GM23338 (cell line): Measurements from ENCODE around the gene HS1BP3. TPM values are rescaled to one million over a fixed set of nuclear protein-coding genes. Genes with fewer than 3 reads are reported as not detected.

ENCODE experiments used
- ATAC-seq: fragments of 200-7000 bp; cut with Tn5 transposase; 3 replicates; pipeline ENCODE4 v1.9.1; 2020
- DNase-seq: peaks from one replicate; pipeline ENCODE4 v3.0.0-alpha.2; 2015; ENCODE audit warnings: low spot score
- H2AFZ ChIP-seq: fragments of 200-600 bp; sonication (generic); 2 replicates; pipeline ENCODE4 v1.8.0; 2016; ENCODE audit warnings: antibody characterized with exemption, mild to moderate bottlenecking, moderate library complexity
- H3F3A ChIP-seq: fragments of 200-600 bp; sonication (generic); replicated peaks from 2 replicates; pipeline ENCODE4 v1.8.0; 2017; ENCODE audit warnings: antibody characterized with exemption, mixed run types, low read depth
- H3K27ac ChIP-seq: fragments of 200-600 bp; sonication (generic); 2 replicates; pipeline ENCODE4 v1.6.1; 2016; ENCODE audit warnings: low read depth
- H3K27me3 ChIP-seq: fragments of 200-600 bp; sonication (generic); 2 replicates; pipeline ENCODE4 v1.8.0; 2016; ENCODE audit warnings: mild to moderate bottlenecking, mixed run types, moderate library complexity; ENCODE audit not compliant: insufficient read depth
- H3K36me3 ChIP-seq: fragments of 200-600 bp; sonication (generic); 2 replicates; pipeline ENCODE4 v1.8.0; 2016; ENCODE audit warnings: mild to moderate bottlenecking; ENCODE audit not compliant: insufficient read depth
- H3K4me1 ChIP-seq: fragments of 200-600 bp; sonication (generic); 2 replicates; pipeline ENCODE4 v1.8.0; 2016; ENCODE audit warnings: mild to moderate bottlenecking, moderate library complexity; ENCODE audit not compliant: insufficient read depth
- H3K4me2 ChIP-seq: fragments of 200-600 bp; sonication (generic); 2 replicates; pipeline ENCODE4 v1.7.1; 2017; ENCODE audit warnings: mixed run types
- H3K4me3 ChIP-seq: fragments of 200-600 bp; sonication (generic); 2 replicates; pipeline ENCODE4 v1.6.1; 2016; ENCODE audit warnings: mixed run types
- H3K79me2 ChIP-seq: fragments of 200-600 bp; sonication (generic); replicated peaks from 2 replicates; pipeline ENCODE4 v1.8.0; 2017; ENCODE audit warnings: mild to moderate bottlenecking; ENCODE audit not compliant: insufficient read depth
- H3K9me2 ChIP-seq: fragments of 200-600 bp; sonication (generic); 2 replicates; pipeline ENCODE4 v1.8.0; 2017; ENCODE audit not compliant: insufficient read depth
- H4K20me1 ChIP-seq: fragments of 200-600 bp; sonication (generic); replicated peaks from 2 replicates; pipeline ENCODE4 v1.8.0; 2017; ENCODE audit warnings: mild to moderate bottlenecking; ENCODE audit not compliant: insufficient read depth
- H3K27ac Mint-ChIP-seq: 2 replicates; pipeline ENCODE4 v1.8.0; 2020; ENCODE audit warnings: inconsistent platforms, mild to moderate bottlenecking, moderate library complexity, mixed read lengths
- H3K27me3 Mint-ChIP-seq: 3 replicates; pipeline ENCODE4 v1.8.0; 2022; ENCODE audit warnings: low read depth, mild to moderate bottlenecking, moderate library complexity, mixed read lengths, inconsistent platforms; ENCODE audit not compliant: insufficient read depth, poor library complexity
- H3K36me3 Mint-ChIP-seq: 3 replicates; pipeline ENCODE4 v1.8.0; 2021; ENCODE audit warnings: low read depth, mild to moderate bottlenecking, inconsistent platforms, moderate library complexity, mixed read lengths
- H3K4me1 Mint-ChIP-seq: 3 replicates; pipeline ENCODE4 v1.8.0; 2020; ENCODE audit warnings: mild to moderate bottlenecking, inconsistent platforms, mixed read lengths
- H3K4me3 Mint-ChIP-seq: 3 replicates; pipeline ENCODE4 v1.8.0; 2021; ENCODE audit warnings: moderate library complexity, mild to moderate bottlenecking, inconsistent platforms, mixed read lengths
- H3K9me3 Mint-ChIP-seq: 3 replicates; pipeline ENCODE4 v1.8.0; 2020; ENCODE audit warnings: moderate library complexity, mild to moderate bottlenecking, inconsistent platforms, mixed read lengths
- CREB1 ChIP-seq: fragments of 250-450 bp; sonication (Bioruptor Pico); IDR thresholded peaks from 2 replicates; pipeline ENCODE4 v1.5.0; 2020; ENCODE audit warnings: low read depth, mild to moderate bottlenecking, moderate library complexity
- EZH2 ChIP-seq: fragments of 200-600 bp; sonication (generic); IDR thresholded peaks from one replicate; pipeline ENCODE4 v1.8.0; 2017; ENCODE audit warnings: antibody characterized with exemption, mild to moderate bottlenecking, low read depth; ENCODE audit not compliant: unreplicated experiment
- EZH2phosphoT487 ChIP-seq: fragments of 200-600 bp; sonication (generic); IDR thresholded peaks from one replicate; pipeline ENCODE4 v1.8.1; 2018; ENCODE audit warnings: antibody characterized with exemption; ENCODE audit not compliant: unreplicated experiment
- JUNB ChIP-seq: IDR thresholded peaks from one replicate; pipeline ENCODE4 v1.6.1; 2016; ENCODE audit warnings: antibody characterized with exemption; ENCODE audit not compliant: unreplicated experiment
- NANOG ChIP-seq: IDR thresholded peaks from 2 replicates; pipeline ENCODE4 v1.6.1; 2016; ENCODE audit warnings: antibody characterized with exemption, borderline replicate concordance
- POLR2AphosphoS5 ChIP-seq: IDR thresholded peaks from 2 replicates; pipeline ENCODE4 v1.6.1; 2016; ENCODE audit warnings: antibody characterized with exemption, low read depth
- ZNF331 ChIP-seq: fragments of 250-450 bp; sonication (Bioruptor Pico); IDR thresholded peaks from 2 replicates; pipeline ENCODE4 v1.5.0; 2020; ENCODE audit warnings: low read depth, mild to moderate bottlenecking, moderate library complexity
- polyA plus RNA-seq: library from polyadenylated mRNA; unstranded; fragments of >200 nt; fragmentation: Nextera tagmentation; extraction: Ambion mirVana; gene quantifications from 2 replicates; pipeline ENCODE4 v1.2.1, GENCODE V29; 2016
- total RNA-seq: library from RNA; depleted of rRNA; stranded (reverse); fragments of >200 nt; shearing (Covaris generic); gene quantifications from 2 replicates; pipeline ENCODE4 v1.2.3, GENCODE V29; 2014
- TF ChIP-seq, protein P1 (sequence below), 2 experiments: fragments of 200-600 bp in 1 of 2; sonication (generic) in 1 of 2; conservative IDR thresholded peaks; 2 replicates each; pipeline versions ENCODE4 v1.5.1 to v1.6.1; 2016 to 2017; ENCODE audit warnings: antibody characterized with exemption in 2 of 2, low read depth in 2 of 2, mild to moderate bottlenecking in 2 of 2, moderate library complexity in 1 of 2
- TF ChIP-seq, protein P2 (sequence below): IDR thresholded peaks from 2 replicates; pipeline ENCODE4 v1.6.1; 2016; ENCODE audit warnings: antibody characterized with exemption
- TF ChIP-seq, protein P3 (sequence below): fragments of 250-450 bp; sonication (Bioruptor Pico); IDR thresholded peaks from 2 replicates; pipeline ENCODE4 v1.5.0; 2020; ENCODE audit warnings: mild to moderate bottlenecking, moderate library complexity

The HS1BP3 gene
- total and polyA plus RNA-seq, 2 experiments from 2014 or later = 7.2 to 15.0 TPM

DNA sequence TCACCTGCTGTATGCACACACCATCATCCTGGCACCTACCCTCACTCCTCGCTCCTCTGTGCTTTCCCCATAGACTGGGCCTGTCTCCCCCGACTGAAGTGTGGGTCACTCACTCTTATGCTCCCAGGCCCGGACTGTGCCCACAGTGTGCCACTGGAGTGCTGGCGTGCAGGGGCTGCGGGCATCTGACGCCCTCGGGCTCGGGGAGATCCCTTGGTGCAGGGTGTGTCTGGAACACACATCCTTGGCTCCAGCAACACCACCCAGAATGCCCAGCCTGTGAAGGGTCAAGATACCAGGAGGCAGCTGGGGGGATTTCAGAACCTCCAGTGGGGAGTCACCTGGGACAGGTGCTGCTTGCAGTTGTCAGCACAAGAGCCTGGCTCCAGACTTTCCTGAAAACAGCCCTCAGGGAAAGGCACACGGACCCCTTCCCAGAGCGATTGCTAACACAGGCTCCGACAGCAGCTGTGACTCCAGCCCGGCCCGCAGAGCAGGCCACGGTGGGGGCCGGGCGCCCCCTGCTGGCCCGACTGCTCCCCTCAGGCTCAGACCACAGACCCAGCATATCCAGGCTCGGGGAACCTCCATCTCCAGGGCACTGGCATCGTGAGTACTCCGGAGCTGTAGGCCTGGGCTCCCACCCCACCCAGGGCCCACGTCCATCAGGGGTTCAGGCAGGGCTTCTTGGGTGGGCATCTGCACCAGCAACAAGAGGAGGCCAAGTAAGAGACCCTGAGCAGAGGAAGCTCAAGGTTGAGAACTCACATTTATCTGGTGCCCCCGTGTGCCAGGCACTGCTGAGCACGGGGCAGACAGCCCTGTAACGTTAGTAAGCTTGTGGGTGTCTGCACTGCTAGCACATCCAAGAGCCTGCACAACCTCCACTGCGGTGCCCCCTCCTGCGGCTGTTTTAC lies 8.6 kb downstream of the HS1BP3 start:
- H3K4me1 ChIP-seq = no peaks in the 10 kb centered on the region
- H3K9me3 Mint-ChIP-seq = no peaks in the 10 kb centered on the region
- no peak overlapping the region for H3K4me2 ChIP-seq
- no peak overlapping the region for H2AFZ ChIP-seq
- no peak overlapping the region for H3K27ac ChIP-seq
- H3F3A ChIP-seq = no peaks in the 10 kb centered on the region
- no peaks in the 10 kb centered on the region for H3K9me2 ChIP-seq
- H3K4me3 Mint-ChIP-seq = no peak overlapping the region
- no peaks in the 10 kb centered on the region for H3K36me3 ChIP-seq
- ATAC-seq (peak; percentile 99), DNase-seq (peak; percentile 82)
- H3K27me3 ChIP-seq = no peaks in the 10 kb centered on the region
- no peaks in the 10 kb centered on the region for H3K4me1 Mint-ChIP-seq
- no peak overlapping the region for H3K4me3 ChIP-seq
- no peak for TF ChIP-seq NANOG
- TF ChIP-seq, protein P1, sequence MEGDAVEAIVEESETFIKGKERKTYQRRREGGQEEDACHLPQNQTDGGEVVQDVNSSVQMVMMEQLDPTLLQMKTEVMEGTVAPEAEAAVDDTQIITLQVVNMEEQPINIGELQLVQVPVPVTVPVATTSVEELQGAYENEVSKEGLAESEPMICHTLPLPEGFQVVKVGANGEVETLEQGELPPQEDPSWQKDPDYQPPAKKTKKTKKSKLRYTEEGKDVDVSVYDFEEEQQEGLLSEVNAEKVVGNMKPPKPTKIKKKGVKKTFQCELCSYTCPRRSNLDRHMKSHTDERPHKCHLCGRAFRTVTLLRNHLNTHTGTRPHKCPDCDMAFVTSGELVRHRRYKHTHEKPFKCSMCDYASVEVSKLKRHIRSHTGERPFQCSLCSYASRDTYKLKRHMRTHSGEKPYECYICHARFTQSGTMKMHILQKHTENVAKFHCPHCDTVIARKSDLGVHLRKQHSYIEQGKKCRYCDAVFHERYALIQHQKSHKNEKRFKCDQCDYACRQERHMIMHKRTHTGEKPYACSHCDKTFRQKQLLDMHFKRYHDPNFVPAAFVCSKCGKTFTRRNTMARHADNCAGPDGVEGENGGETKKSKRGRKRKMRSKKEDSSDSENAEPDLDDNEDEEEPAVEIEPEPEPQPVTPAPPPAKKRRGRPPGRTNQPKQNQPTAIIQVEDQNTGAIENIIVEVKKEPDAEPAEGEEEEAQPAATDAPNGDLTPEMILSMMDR (conservative IDR thresholded peaks at IDR 0.05; ENCODE audit: low read depth in 2 of 2) = peak; percentile 79 to 97
- H3K36me3 Mint-ChIP-seq = no peaks in the 10 kb centered on the region; the same call in 1 of the 3 replicates
- H3K27ac Mint-ChIP-seq = no peak overlapping the region
- no peaks in the 10 kb centered on the region for H4K20me1 ChIP-seq
- no peaks in the 10 kb centered on the region for H3K79me2 ChIP-seq
- H3K27me3 Mint-ChIP-seq = peaks cover 11% of the 10 kb centered on the region

DNA sequence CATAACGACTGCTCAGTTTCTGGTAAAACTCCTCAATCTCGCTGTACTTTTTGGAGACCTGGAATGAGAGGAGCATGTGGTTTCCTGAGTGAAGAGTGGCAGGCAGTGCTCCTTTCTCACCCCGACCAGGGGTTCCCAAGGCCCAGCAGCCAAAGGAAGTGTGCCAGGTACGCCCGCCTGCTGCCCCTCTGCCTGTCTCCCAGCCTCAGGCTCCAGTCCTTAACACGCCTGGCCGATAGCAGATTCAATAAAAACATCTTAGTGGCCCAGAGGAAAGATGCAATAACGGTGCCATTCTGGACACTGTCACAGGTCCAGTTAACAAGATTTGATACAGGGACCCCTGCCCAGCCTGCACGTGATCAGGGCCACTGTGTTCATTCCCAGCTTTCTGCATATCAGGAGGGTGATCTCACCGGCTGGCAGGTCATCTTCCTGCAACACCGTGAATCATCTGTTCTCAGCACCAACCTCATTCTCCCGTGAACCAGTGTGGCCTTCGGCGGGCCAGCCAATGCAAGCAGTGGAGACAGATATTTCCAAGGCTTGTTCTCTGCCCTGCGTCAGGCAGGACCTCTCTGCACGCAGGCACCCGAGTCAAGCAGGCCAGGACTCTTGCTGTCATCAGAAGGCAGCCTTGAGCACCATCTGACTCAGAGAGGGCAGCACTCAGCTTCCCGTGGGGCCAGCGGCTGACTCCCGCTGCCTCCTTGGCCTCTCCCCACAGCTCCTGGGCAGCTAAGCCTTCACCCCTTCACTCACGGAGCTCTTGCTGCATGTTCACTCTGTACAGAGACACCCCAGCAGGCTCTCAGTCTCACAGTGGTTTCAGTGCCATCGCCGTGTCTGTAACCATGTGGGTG lies 9.5 kb downstream of the HS1BP3 start:
- ATAC-seq (no peak), DNase-seq (no peak)
- H3K4me3 Mint-ChIP-seq = no peak overlapping the region
- TF ChIP-seq POLR2AphosphoS5 (no peak), NANOG (no peak), EZH2 (no peak), EZH2phosphoT487 (no peak), ZNF331 (CRISPR knock-in tag) (no peak), JUNB (no peak), CREB1 (CRISPR knock-in tag) (no peak)
- TF ChIP-seq, protein P2, sequence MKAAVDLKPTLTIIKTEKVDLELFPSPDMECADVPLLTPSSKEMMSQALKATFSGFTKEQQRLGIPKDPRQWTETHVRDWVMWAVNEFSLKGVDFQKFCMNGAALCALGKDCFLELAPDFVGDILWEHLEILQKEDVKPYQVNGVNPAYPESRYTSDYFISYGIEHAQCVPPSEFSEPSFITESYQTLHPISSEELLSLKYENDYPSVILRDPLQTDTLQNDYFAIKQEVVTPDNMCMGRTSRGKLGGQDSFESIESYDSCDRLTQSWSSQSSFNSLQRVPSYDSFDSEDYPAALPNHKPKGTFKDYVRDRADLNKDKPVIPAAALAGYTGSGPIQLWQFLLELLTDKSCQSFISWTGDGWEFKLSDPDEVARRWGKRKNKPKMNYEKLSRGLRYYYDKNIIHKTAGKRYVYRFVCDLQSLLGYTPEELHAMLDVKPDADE = no peak
- TF ChIP-seq, protein P3, sequence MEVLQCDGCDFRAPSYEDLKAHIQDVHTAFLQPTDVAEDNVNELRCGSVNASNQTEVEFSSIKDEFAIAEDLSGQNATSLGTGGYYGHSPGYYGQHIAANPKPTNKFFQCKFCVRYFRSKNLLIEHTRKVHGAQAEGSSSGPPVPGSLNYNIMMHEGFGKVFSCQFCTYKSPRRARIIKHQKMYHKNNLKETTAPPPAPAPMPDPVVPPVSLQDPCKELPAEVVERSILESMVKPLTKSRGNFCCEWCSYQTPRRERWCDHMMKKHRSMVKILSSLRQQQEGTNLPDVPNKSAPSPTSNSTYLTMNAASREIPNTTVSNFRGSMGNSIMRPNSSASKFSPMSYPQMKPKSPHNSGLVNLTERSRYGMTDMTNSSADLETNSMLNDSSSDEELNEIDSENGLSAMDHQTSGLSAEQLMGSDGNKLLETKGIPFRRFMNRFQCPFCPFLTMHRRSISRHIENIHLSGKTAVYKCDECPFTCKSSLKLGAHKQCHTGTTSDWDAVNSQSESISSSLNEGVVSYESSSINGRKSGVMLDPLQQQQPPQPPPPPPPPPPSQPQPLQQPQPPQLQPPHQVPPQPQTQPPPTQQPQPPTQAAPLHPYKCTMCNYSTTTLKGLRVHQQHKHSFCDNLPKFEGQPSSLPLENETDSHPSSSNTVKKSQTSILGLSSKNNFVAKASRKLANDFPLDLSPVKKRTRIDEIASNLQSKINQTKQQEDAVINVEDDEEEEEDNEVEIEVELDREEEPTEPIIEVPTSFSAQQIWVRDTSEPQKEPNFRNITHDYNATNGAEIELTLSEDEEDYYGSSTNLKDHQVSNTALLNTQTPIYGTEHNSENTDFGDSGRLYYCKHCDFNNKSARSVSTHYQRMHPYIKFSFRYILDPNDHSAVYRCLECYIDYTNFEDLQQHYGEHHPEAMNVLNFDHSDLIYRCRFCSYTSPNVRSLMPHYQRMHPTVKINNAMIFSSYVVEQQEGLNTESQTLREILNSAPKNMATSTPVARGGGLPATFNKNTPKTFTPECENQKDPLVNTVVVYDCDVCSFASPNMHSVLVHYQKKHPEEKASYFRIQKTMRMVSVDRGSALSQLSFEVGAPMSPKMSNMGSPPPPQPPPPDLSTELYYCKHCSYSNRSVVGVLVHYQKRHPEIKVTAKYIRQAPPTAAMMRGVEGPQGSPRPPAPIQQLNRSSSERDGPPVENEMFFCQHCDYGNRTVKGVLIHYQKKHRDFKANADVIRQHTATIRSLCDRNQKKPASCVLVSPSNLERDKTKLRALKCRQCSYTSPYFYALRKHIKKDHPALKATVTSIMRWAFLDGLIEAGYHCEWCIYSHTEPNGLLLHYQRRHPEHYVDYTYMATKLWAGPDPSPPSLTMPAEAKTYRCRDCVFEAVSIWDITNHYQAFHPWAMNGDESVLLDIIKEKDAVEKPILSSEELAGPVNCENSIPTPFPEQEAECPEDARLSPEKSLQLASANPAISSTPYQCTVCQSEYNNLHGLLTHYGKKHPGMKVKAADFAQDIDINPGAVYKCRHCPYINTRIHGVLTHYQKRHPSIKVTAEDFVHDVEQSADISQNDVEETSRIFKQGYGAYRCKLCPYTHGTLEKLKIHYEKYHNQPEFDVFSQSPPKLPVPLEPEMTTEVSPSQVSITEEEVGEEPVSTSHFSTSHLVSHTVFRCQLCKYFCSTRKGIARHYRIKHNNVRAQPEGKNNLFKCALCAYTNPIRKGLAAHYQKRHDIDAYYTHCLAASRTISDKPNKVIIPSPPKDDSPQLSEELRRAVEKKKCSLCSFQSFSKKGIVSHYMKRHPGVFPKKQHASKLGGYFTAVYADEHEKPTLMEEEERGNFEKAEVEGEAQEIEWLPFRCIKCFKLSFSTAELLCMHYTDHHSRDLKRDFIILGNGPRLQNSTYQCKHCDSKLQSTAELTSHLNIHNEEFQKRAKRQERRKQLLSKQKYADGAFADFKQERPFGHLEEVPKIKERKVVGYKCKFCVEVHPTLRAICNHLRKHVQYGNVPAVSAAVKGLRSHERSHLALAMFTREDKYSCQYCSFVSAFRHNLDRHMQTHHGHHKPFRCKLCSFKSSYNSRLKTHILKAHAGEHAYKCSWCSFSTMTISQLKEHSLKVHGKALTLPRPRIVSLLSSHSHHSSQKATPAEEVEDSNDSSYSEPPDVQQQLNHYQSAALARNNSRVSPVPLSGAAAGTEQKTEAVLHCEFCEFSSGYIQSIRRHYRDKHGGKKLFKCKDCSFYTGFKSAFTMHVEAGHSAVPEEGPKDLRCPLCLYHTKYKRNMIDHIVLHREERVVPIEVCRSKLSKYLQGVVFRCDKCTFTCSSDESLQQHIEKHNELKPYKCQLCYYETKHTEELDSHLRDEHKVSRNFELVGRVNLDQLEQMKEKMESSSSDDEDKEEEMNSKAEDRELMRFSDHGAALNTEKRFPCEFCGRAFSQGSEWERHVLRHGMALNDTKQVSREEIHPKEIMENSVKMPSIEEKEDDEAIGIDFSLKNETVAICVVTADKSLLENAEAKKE (CRISPR knock-in tag) = no peak

More for the DNA sequence above, 9.5 kb downstream of the HS1BP3 start:
- Mint-ChIP-seq H3K27ac (no peak overlapping the region), H3K27me3 (peaks cover 9% of the 10 kb centered on the region), H3K9me3 (no peaks in the 10 kb centered on the region), H3K36me3 (no peaks in the 10 kb centered on the region; the same call in 1 of the 3 replicates), H3K4me1 (no peaks in the 10 kb centered on the region; the same call in 2 of the 3 replicates)
- Histone ChIP-seq H3K4me3 (no peak overlapping the region), H3K4me2 (no peak overlapping the region), H3K9me2 (no peaks in the 10 kb centered on the region), H3K4me1 (no peaks in the 10 kb centered on the region), H2AFZ (no peak overlapping the region), H4K20me1 (no peaks in the 10 kb centered on the region), H3K79me2 (no peaks in the 10 kb centered on the region), H3K27ac (no peak overlapping the region), H3F3A (no peaks in the 10 kb centered on the region), H3K27me3 (no peaks in the 10 kb centered on the region), H3K36me3 (no peaks in the 10 kb centered on the region)
